ENCODE results near the gene PTPRM. TPM values are rescaled to one million over a fixed set of nuclear protein-coding genes. Genes with fewer than 3 reads are reported as not detected.
"Not testable (repeated sequence)": the region's sequence is repeated elsewhere in the genome, so short reads cannot be mapped to it uniquely, and the experiment has no call there.

The PTPRM gene
- total RNA-seq, 1 experiment from 2014 or later, result 32.0 TPM

DNA sequence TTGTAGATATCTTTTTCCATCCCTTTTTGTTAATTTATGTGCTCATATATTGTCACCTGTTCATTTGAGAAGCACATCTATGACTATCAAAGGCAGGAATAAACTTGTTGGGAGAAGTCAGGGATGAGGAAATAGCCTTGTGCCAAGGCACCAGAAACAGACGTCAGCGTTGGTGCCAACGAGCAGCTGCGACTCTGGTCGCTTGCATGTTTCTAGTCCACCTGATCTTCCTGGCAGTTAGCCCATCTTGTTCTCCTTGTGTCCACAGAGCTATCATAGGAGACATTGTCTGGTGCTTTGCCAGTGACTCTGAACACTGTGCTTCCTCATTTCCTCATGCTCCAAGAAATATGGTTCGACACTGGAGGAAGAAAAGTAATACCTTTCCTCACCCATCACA lies 374.4 kb downstream of the PTPRM start:
- DNase-seq (ENCODE audit: low read depth), result no peak

DNA sequence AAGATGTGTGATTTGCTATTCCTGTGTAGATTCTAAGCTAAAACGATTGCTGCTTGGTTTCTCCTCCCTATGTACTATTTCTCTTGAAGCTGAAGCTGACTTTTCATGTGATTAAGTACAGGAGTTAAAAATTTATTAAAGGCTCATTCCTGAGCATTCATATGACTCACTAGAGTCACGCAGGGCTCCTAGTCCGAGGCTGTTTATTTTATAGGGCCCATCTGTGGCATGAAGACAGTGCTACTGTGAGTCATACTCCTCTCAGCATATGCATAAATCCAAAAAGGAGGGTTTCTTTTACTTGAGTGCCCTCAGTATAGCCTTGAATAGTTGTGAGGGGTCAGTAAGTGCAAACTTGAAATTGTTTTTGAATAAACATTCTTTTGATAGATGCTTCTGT lies 378.8 kb downstream of the PTPRM start:
- DNase-seq (ENCODE audit: low read depth), result peak; percentile 93

DNA sequence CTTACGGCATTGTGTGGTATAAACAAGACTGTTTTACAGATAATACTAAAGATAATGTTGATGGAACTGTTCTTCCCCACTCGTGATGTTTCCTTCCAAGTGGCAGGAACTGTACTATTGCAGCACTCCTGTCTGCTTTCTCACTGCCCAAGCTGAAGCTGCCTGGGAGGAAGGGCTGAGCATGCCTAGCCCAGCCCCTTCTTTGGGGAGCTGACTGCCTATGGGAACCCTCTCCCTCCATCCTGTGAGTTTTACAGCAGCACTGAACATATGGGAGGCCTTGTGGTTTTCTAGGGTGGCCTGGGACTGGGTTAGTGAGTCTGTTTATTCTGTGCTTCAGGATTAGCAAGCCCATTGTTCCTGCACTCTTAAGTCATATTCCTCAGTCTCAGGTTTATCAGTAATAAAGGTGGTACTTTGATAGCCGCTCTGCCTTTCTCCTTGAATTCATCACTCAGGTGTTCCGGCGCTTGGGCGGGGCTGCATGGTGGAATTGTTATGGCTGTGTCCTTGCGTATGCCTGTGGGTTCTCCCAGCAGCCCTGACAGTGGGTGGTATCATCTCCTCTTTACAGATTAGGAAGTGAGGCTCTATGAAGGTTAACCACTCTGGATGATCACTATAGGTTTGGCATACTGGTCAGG lies 379.7 kb downstream of the PTPRM start:
- peak; percentile 77 for DNase-seq (ENCODE audit: low read depth)

- peak; percentile 90 for DNase-seq (ENCODE audit: low read depth)
These were observed 383.4 kb downstream of the PTPRM start for GRCh38 chr18:7950380-7951136.

GRCh38 chr18:7953095-7953958 lies 386.2 kb downstream of the PTPRM start:
- DNase-seq (ENCODE audit: low read depth), result peak; percentile 40

DNA sequence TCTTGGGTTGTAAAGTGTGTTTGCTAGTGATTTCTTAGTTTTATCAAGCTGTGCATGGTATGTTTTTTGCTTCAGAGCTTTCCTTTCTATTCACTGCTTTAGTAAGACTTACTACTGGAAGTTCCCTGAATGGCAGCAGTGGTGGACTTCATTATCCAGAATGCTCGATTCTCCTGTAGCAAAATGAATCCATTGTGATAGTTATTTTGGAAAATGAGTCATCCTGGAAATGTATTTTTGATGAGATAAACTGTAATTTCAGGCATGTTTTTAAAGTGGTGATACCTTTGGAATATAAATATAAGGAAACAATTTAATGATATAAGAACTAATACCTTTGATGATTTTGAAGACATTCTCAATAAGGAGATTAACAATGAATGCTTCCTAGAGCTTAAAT lies 387.1 kb downstream of the PTPRM start:
- peak; percentile 57 for DNase-seq (ENCODE audit: low read depth)

- no peak for DNase-seq (ENCODE audit: low read depth)
These were observed 388.1 kb downstream of the PTPRM start for GRCh38 chr18:7955175-7955574.

DNA sequence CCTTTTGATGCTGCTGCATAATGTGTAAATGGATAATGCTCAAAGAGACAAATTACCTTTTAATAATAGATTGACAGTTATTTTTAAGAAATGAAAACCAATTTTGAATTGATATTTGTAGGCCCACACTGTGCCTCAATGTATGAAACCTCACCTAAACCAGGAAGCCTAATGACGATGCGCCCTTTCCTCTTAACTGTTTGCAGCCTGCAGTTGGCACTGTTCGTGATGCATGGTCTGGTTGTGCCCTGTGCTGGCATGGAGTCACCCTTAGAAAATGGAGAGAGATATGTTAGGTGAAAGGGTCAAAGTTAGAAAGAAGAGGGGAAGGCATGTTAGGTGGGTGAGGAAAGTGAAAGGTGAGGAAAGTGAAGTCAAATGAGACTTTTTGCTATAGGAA lies 390.2 kb downstream of the PTPRM start:
- no peak for DNase-seq (ENCODE audit: low read depth)

DNA sequence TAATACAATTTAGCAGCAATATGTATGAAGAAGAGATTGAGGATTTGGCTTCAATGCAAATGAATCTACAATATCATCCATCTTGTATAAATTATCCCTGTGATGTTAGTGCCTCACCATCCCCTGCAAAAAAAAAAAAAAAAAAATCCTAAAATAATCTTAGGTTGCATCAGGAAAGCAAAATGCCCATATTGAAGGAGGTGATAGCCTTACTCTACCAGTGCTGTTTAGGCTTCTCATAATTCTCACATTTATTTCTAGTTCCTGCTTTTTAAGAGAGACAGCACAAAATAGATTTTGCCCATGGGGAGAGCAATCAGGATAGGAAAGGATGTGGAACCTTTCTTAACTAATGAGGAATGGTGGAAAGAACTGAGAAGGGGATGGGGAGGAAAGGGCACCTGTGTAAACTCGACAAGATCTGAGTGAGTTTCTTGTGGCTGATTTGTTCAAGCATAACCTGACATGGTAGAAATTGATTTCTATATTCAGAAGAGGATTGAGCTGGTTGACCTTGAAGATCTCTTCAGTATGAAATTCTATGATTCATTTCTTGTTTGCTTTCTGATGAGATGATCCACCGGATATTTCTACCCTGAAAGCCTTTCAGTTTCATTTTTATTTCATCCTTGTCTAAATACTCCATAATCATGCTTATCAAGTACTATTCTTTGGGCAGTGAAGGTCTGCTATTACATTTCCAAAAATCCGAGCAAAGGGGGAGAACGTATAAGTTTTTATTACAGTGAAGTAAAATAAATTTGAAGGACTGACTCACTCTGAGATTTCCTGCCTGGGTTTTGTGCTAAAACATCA lies 391.2 kb downstream of the PTPRM start:
- peak; percentile 29 for DNase-seq (ENCODE audit: low read depth)

DNA sequence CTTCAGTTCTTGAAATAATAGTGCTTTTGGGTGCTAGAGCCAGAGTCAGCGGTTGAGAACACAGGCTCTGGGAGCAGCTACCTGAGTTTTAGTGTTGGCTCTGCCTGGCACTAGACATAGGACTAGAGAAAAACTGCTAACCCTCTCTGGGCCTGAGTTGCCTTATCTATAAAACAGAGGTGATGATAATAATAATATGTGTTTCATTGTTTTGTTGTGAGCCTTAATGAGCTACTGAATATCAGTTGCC lies 391.7 kb downstream of the PTPRM start:
- DNase-seq (ENCODE audit: low read depth), result no peak

DNA sequence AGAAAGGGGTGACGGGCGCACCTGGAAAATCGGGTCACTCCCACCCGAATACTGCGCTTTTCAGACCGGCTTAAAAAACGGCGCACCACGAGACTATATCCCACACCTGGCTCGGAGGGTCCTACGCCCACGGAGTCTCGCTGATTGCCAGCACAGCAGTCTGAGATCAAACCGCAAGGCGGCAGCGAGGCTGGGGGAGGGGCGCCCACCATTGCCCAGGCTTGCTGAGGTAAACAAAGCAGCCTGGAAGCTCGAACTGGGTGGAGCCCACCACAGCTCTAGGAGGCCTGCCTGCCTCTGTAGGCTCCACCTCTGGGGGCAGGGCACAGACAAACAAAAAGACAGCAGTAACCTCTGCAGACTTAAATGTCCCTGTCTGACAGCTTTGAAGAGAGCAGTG lies 399.6 kb downstream of the PTPRM start:
- not testable (repeated sequence) for DNase-seq (ENCODE audit: low read depth)

- no peak for DNase-seq (ENCODE audit: low read depth)
These were observed 407.2 kb downstream of the PTPRM start for GRCh38 chr18:7974200-7974874.

DNA sequence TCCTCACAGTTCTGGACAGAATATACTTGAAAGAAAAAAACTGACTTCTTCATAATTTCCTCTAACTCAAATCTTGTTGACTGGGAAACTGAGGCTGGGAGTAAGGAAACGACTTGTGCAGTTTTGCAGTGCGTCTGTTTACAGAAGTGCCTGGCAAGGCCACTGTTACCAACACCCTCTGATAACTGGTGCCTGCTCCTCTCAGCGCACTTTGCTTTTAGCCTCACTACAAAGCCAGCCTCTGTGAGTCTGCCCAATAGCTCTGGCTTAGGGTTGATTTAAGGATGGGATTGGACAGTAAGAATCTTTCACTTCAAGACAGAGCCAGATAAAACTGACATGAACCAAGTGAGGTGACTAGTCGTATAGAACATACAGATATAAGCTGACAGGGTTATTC lies 410.8 kb downstream of the PTPRM start:
- DNase-seq (ENCODE audit: low read depth), result no peak

- no peak for DNase-seq (ENCODE audit: low read depth)
These were observed 411.7 kb downstream of the PTPRM start for GRCh38 chr18:7978834-7979233.

DNA sequence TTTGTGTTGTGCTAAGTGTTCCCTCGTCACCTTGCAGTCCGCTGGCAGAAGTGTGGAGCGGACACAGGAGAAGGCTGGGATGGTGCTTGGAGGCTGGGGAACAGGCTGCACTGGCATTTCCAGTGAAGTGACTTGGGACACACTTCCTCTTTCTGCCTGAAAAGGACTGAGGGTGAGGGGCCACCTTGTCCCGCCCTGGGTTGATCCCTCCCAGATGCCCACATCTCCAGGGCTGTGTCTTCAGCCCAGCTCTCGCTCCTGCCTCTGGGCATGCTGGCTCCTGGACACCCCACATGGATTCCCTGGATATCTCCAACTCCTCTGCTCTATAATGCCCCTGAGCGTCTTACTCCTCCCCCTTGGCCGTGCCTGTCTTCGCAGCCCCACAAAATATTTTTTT lies 412.6 kb downstream of the PTPRM start:
- DNase-seq (ENCODE audit: low read depth), result no peak

DNA sequence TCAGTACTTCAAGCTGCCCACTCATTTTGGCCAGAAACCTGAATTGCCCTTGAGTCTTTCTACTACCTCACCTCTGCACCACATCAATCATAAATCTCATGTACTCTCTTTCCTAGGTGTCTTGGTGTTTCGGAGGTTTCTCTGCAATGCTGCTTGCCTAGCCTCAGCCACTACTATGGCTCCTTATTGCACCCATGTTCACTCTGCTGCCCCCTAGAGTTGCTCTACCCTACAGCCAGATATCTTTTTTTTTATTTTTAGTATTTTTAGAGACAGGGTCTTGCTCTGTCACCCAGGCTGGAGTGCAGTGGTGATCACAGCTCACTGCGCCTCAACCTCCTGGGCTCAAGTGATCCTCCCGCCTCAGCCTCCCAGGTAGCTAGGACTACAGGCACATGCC lies 413.0 kb downstream of the PTPRM start:
- DNase-seq (ENCODE audit: low read depth), result no peak

DNA sequence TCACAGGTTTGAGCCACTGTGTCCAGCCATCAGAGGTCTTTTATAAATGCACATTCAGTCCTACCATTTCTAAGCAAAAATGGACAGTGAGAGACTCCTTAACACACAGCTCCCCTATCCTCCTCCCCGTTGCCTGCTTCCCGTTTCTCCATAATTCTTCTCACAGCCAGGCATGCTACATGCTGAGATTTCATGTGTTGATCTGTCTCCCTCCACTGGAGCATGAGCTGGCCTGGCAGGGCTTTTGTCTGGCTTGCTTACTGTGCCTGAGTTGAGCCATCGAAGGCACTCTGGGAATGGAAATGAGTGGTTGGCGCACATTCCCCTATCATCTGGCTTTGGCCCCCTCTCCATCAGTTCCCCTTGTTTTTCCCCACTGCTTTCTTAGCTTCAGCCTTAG lies 413.5 kb downstream of the PTPRM start:
- peak; percentile 39 for DNase-seq (ENCODE audit: low read depth)

GRCh38 chr18:7982216-7982615 lies 415.1 kb downstream of the PTPRM start:
- DNase-seq (ENCODE audit: low read depth), result peak; percentile 24

- peak; percentile 71 for DNase-seq (ENCODE audit: low read depth)
These were observed 420.3 kb downstream of the PTPRM start for GRCh38 chr18:7987284-7987976.

GRCh38 chr18:7990670-7991069 lies 423.6 kb downstream of the PTPRM start:
- no peak for DNase-seq (ENCODE audit: low read depth)
